Measurements from ENCODE around the gene PTPN3.

PTPN3 gene

DNA sequence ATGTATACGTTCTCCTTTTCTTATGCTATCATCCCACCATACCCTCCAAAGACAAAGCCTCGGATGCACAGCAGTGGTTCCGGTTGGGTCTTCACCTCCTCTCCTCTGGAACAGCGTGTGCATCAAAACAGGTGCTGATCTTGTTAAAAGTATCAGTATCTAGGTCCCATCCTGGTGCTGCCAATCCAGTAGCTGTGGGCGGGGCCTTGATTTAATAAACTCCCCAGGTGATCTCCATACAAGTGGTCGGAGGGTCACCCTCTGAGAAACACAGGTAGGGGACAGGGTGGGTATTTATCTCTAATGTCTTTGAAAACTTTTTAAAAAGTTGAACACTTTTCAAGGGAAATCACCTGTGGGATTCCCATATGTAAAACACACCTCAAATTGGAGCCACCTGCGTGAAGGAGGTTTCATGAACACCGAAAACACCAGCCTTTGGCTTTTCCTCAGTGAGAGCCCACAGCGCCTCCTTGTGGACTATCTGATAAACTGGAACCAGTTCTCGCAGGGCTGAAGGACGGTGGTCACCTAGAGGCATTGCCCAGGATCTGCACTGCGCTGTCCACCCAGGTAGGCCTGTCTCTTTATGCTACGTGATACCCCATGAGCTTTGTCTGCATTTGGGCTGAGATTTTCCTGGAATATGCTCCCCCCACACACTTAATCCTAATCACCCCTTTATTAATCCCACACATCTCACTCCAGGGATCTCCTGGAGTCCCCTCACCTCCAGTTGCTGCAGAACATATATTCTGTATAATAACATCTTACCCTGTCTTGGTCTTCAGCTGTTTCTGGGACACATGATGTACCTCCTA, 96.7 kb downstream of the PTPN3 start:
- peak; percentile 20 for TF ChIP-seq CTCF (IDR thresholded peaks at IDR 0.05)
- DNase-seq (ENCODE audit: low spot score) = peak; percentile 62
- Histone ChIP-seq H3K4me3 (no peak overlapping the region), H3K27ac (no peak overlapping the region)

GRCh38 chr9:109399258-109399767, 98.8 kb downstream of the PTPN3 start:
- H3K27ac ChIP-seq = no peak overlapping the region
- TF ChIP-seq CTCF (IDR thresholded peaks at IDR 0.05) = no peak
- DNase-seq (ENCODE audit: low spot score) = no peak
- no peak overlapping the region for H3K4me3 ChIP-seq

DNA sequence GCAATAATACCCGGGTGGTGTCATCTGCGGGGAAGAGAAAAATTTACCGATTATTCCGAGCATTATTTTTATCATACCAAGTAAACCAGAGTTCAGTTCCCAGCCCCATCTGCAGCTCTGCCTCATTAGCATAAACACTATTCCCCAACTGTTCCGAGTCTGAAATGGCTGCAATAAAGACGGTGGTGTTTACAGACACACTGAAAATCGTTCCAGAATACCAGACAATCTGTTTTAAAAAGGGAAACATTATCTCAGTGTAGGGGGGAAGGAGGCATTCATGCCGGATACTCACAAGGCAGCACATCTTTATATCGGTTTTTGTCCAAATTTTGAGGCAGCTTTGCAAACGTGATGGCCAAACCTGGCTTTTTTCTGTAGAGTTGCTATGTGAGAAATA, 106.9 kb downstream of the PTPN3 start:
- DNase-seq (ENCODE audit: low spot score) = no peak
- no peak overlapping the region for H3K4me3 ChIP-seq
- TF ChIP-seq CTCF (IDR thresholded peaks at IDR 0.05) = no peak
- no peak overlapping the region for H3K27ac ChIP-seq

DNA sequence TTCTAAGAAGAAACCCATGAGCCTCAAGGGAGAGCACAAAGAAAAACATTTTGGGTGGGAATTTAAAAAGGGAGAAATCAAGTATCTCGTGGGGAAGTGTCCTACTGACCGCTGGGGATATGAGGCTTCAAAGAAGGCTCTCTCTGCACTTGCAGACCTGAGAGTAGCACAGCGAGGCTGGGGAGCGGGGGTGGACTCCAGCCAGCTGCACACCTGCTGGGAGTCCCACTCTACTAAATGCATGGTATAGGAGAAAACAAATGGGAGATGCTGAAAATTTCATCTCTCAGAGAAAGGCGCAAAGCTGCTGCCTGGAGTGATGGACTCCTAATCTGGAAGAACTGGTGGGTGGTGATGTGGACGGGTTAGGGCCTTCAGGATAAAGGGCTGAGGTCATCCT, 110.3 kb downstream of the PTPN3 start:
- TF ChIP-seq CTCF (IDR thresholded peaks at IDR 0.05) = no peak
- Histone ChIP-seq H3K4me3 (no peak overlapping the region), H3K27ac (no peak overlapping the region)
- DNase-seq (ENCODE audit: low spot score) = no peak

DNA sequence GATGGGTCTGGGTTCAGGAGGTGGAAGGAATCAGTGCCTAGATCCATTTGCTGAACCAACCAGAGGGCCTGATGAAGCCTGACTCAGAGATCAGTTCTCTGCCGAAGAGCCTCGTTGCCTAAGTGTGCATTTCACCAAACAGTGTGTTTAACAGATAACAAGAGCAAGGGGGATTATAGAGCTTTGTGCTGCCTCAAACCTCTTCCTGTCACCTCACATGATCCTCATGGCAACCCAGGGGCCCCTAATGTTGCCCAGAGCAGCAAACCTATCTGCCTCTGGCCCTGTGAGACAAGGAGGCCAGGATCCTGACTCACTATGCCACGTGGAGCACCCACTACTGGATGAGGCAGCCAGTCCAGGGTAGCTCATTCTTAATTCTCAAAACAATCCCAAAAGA, 110.9 kb downstream of the PTPN3 start:
- no peak for TF ChIP-seq CTCF (IDR thresholded peaks at IDR 0.05)
- DNase-seq (ENCODE audit: low spot score) = no peak
- H3K27ac ChIP-seq = no peak overlapping the region
- no peak overlapping the region for H3K4me3 ChIP-seq

GRCh38 chr9:109385499-109385898, 112.6 kb downstream of the PTPN3 start:
- no peak for DNase-seq (ENCODE audit: low spot score)

More at GRCh38 chr9:109385499-109385898, 112.6 kb downstream of the PTPN3 start:
- H3K27ac ChIP-seq = no peak overlapping the region
- no peak for TF ChIP-seq CTCF (IDR thresholded peaks at IDR 0.05)
- no peak overlapping the region for H3K4me3 ChIP-seq

Measured in coronary artery (tissue), 2 donors.